ENCODE data around the gene DACH2.

Gene DACH2

DNA sequence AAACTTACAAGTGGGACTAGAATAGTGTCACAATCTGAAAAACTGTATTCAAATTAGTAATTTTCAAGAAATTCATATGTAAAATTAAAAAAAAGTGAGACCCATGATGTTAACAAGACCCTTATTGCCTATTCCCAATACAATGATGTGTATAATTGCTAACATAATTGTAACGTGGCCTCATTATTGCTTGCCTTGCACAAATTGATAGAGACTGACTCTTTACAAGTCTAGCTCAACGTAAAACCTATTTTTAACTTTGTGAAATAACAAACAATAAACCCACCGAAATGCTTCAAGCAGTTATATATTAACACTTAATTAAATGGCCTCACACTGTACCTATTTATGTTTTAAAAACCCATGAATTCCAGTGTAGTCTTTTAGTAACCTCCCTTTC, 312.5 kb downstream of the DACH2 start:
- Histone ChIP-seq H3K27ac (ENCODE audit: low read depth, low read length, poor library complexity, severe bottlenecking) (no peak overlapping the region), H3K9me3 (ENCODE audit: low read length) (no peaks in the 10 kb centered on the region), H3K79me2 (ENCODE audit: insufficient read depth, low read length) (no peaks in the 10 kb centered on the region), H2AFZ (ENCODE audit: low read length) (no peak overlapping the region), H3K27me3 (ENCODE audit: insufficient read depth, low read length) (no peaks in the 10 kb centered on the region), H4K20me1 (ENCODE audit: insufficient read depth, low read length) (no peaks in the 10 kb centered on the region), H3F3A (ENCODE audit: insufficient read depth, low read length) (no peaks in the 10 kb centered on the region), H3K4me1 (ENCODE audit: insufficient read depth, low read length, severe bottlenecking) (no peaks in the 10 kb centered on the region), H3K9me2 (ENCODE audit: low read depth, low read length) (no peaks in the 10 kb centered on the region), H3K4me3 (ENCODE audit: low read depth, low read length, poor library complexity, severe bottlenecking) (no peak overlapping the region), H3K36me3 (ENCODE audit: insufficient read depth, low read length) (no peaks in the 10 kb centered on the region), H3K9ac (ENCODE audit: low read length) (no peak overlapping the region), H3K4me2 (ENCODE audit: low read length) (no peak overlapping the region)
- no peak for TF ChIP-seq CTCF (IDR thresholded peaks at IDR 0.05; ENCODE audit: low read length)
- no peak for TF ChIP-seq EZH2 (IDR thresholded peaks at IDR 0.05; ENCODE audit: borderline replicate concordance, low read length)

DNA sequence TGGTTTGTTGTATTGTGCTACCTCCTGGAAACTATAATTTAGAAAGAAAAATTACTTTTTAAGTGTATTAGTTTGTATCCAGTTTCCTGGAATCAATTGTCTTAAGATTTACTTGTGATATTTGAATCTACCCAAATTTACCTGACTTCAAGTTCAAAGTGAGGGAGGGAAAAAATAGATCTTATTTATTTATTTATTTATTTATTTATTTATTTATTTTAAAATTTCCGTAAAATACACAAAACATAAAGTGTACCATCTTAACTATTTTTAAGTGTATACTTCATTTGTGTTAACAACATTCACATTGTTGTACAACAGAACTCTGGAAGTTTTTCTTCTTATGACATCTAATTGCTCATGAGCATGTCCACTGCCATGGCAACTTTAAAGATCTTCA, 356.0 kb downstream of the DACH2 start:
- no peak overlapping the region for H3K4me3 ChIP-seq (ENCODE audit: low read depth, low read length, poor library complexity, severe bottlenecking)
- H2AFZ ChIP-seq (ENCODE audit: low read length) = no peak overlapping the region
- H3K36me3 ChIP-seq (ENCODE audit: insufficient read depth, low read length) = no peaks in the 10 kb centered on the region
- H3K4me1 ChIP-seq (ENCODE audit: insufficient read depth, low read length, severe bottlenecking) = no peaks in the 10 kb centered on the region
- no peak for TF ChIP-seq CTCF (IDR thresholded peaks at IDR 0.05; ENCODE audit: low read length)
- TF ChIP-seq EZH2 (IDR thresholded peaks at IDR 0.05; ENCODE audit: borderline replicate concordance, low read length) = no peak
- no peak overlapping the region for H3K9ac ChIP-seq (ENCODE audit: low read length)
- no peaks in the 10 kb centered on the region for H3F3A ChIP-seq (ENCODE audit: insufficient read depth, low read length)
- H3K9me3 ChIP-seq (ENCODE audit: low read length) = no peaks in the 10 kb centered on the region
- no peak overlapping the region for H3K4me2 ChIP-seq (ENCODE audit: low read length)
- no peaks in the 10 kb centered on the region for H3K27me3 ChIP-seq (ENCODE audit: insufficient read depth, low read length)
- H3K79me2 ChIP-seq (ENCODE audit: insufficient read depth, low read length) = no peaks in the 10 kb centered on the region
- no peak overlapping the region for H3K27ac ChIP-seq (ENCODE audit: low read depth, low read length, poor library complexity, severe bottlenecking)
- H4K20me1 ChIP-seq (ENCODE audit: insufficient read depth, low read length) = no peaks in the 10 kb centered on the region
- no peaks in the 10 kb centered on the region for H3K9me2 ChIP-seq (ENCODE audit: low read depth, low read length)

- Histone ChIP-seq H2AFZ (ENCODE audit: low read length) (no peak overlapping the region), H4K20me1 (ENCODE audit: insufficient read depth, low read length) (no peaks in the 10 kb centered on the region), H3K27ac (ENCODE audit: low read depth, low read length, poor library complexity, severe bottlenecking) (no peak overlapping the region), H3K9me3 (ENCODE audit: low read length) (no peaks in the 10 kb centered on the region), H3K9me2 (ENCODE audit: low read depth, low read length) (no peaks in the 10 kb centered on the region), H3K4me1 (ENCODE audit: insufficient read depth, low read length, severe bottlenecking) (no peaks in the 10 kb centered on the region), H3K36me3 (ENCODE audit: insufficient read depth, low read length) (no peaks in the 10 kb centered on the region), H3F3A (ENCODE audit: insufficient read depth, low read length) (no peaks in the 10 kb centered on the region), H3K79me2 (ENCODE audit: insufficient read depth, low read length) (no peaks in the 10 kb centered on the region), H3K4me3 (ENCODE audit: low read depth, low read length, poor library complexity, severe bottlenecking) (no peak overlapping the region), H3K9ac (ENCODE audit: low read length) (no peak overlapping the region), H3K4me2 (ENCODE audit: low read length) (no peak overlapping the region), H3K27me3 (ENCODE audit: insufficient read depth, low read length) (no peaks in the 10 kb centered on the region)
- no peak for TF ChIP-seq CTCF (IDR thresholded peaks at IDR 0.05; ENCODE audit: low read length)
- no peak for TF ChIP-seq EZH2 (IDR thresholded peaks at IDR 0.05; ENCODE audit: borderline replicate concordance, low read length)
Measured at GRCh38 chrX:86507331-86507730, 359.1 kb downstream of the DACH2 start.

Data from OCI-LY1 (cell line).